HG02840 (cell line): ENCODE results near the gene EFNA5.

ENCODE experiments used
- ATAC-seq: cut with Tn5 transposase; IDR thresholded peaks from one replicate; pipeline ENCODE4 v1.9.1; 2021; ENCODE audit warnings: mild to moderate bottlenecking, moderate library complexity, moderate number of reproducible peaks; ENCODE audit not compliant: unreplicated experiment, low FRiP score

The EFNA5 gene

GRCh38 chr5:107607196-107607595, 63.5 kb downstream of the EFNA5 start:
- no peak for ATAC-seq

DNA sequence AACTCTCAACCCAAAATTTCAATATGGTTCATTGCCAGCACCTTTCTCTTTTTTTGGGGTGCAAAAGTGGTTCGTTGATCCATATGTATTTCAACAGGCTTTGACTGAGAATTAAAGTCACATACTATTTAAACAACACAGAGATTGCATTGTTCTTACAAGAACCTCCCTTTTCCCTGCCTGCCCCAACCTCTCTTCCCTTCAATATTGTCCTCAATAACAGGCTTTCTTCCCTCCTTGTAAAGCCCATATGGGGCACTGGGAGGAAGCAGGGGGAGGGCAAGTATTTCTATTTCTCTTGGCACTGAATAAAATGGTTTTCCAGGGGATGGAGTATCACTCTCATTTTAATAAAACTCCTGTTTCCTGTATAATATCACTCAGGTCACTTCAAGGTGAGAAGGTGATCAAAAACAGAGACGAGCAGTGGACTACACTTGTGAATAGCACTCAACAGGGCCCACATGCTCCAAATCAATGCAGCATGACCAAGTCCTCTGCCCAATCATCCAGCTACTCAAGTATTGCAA, 65.1 kb downstream of the EFNA5 start:
- ATAC-seq = no peak

DNA sequence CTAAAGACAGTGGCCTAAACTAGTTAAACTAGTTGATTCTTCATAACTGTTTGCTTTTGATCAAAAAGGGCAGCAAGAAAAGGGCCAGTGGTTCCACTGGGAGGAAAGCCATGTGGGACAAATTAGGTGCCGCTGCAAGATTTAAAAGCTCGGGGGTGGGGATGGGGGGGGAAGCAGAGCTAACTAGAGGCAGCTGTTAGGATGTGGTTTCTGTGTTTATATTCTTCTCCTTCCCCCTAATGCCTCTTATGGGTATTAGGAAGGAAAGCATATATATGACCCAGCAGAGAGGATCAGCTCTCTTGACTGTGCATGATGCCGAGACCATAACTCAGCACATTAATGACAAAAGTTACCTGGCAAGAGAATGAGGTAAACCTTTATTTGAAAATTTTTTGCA, 65.7 kb downstream of the EFNA5 start:
- no peak for ATAC-seq

GRCh38 chr5:107604146-107604910, 66.4 kb downstream of the EFNA5 start:
- ATAC-seq = no peak

GRCh38 chr5:107603349-107603748, 67.4 kb downstream of the EFNA5 start:
- no peak for ATAC-seq

GRCh38 chr5:107602896-107603295, 67.8 kb downstream of the EFNA5 start:
- ATAC-seq = no peak

DNA sequence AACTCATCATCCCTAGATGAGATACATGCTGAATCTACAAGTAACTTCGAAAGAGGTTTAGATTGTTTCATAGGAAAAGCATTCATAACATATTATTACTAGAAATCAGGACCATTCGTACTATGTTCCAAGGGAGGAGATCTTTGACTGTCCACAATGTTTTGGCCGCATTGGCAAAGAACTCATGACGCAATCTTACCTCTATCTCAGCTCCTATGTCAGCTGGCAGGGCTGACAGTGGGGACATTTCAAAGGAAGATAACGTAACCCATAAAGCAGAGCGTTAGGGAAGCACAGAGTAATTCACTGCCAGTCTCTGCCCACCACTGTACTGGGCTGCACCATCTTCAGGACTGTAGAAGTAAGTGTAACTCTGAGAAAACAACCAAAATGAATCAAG, 69.7 kb downstream of the EFNA5 start:
- no peak for ATAC-seq

DNA sequence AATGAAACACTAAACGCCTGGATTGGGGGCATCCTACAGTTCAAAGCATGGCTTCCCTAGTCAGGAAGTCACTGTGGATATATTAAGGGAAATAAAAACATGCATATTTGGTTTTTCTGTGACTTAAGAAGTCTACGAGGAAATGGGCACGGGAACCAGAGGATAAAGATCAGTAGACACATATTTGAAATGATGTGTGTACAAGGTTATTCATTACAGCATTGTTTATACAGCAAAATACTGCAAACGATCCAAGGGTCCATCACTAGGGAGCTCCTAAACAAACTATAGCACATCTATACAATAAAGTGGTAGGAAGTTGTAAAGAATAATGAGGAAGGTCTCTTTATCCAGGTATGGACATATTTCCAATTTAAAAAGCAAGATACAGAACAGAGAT, 71.8 kb downstream of the EFNA5 start:
- no peak for ATAC-seq

- no peak for ATAC-seq
Measured at GRCh38 chr5:107597803-107598202, 72.9 kb downstream of the EFNA5 start.

- ATAC-seq = no peak
Measured at GRCh38 chr5:107597247-107597646, 73.5 kb downstream of the EFNA5 start.

DNA sequence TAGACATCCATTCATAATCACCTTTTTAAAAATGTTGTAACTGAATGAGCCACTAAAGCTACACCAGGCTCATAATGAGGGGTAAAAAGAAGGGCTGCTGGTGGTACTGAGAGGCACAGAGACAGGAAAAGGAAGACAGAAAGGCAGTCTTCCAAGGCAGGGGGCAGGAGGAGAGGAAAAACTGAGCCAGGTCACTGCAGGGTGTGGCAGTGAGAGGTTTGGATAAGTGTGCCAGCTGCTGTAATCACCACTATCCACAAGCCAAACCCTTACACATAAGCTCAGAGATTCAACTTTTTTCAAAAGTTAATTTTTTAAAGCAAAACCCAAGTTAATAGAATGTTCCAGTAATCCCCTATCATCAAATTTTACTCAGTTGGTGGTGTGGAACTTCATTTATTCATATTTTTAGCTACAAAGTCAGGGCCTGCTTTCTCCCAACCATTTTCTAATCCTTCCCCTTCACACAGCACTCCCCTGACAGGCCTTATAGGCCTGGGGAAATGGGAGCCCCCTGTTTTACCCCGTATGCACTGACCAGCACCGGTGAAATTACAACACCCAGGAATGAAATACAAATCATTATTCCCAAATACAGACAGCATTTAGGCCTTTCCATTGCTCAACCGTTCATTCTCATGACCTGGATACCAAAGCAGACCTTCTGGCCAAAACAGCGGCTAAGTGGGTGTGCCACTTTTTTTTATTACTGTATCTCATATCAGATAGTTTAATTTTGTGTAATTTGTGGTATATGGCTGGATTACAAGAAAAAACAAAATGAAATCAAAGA, 76.3 kb downstream of the EFNA5 start:
- no peak for ATAC-seq

DNA sequence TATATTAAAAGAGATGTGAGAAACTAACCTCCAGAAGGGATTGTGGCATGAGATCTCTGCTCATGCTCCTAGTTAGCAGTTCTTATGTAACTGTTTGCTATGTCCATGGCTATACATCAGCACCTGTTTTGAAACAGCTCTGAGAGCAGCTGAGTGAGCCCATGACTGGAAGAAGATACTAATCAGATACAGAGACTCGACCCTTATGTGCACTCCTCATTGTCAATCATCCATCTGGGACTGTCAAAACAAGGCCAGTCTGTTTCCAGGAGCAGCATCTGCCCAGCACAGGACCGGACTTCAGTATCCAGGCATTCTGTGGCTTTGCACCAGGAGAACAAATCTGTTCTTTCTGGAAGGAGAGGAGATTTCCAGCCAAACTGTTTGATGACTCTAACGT, 77.7 kb downstream of the EFNA5 start:
- ATAC-seq = no peak

DNA sequence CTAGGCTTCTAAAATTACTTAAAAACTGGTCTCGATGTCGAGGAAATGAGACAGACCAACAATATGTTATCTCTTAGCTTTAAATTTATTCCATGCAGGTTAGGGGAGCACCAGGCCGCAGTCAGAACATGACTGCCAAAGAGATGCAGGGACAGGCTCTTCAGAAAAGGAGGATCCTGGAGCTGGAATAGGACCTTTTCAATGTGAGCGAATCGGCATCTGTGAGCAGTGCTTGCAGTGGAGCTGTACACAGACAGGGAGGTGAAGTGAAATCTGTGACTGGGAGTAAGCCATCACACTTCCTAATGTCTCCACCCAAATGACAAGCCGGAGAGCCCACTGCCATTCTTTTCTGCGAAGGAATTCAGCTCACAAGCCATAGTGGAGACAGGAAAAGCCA, 78.2 kb downstream of the EFNA5 start:
- no peak for ATAC-seq

DNA sequence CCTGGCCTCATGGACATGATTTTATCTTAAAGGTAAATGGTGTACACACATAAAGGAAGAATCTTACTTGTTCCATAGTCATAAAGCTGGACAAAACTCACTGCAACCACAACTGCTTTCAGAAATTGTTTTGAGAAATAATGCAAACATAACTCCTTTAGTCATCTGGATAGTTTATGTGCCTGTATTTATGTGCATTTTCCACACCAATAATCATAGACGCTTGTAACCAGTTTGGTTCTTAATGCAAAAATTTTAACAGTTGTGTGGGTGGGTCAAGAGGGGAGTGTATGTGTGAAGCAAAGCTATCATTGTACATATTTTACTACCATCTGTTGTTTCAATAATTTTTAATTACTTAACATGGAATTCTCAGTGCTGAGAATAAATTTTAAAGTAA, 80.1 kb downstream of the EFNA5 start:
- ATAC-seq = no peak

GRCh38 chr5:107589520-107590193, 81.1 kb downstream of the EFNA5 start:
- ATAC-seq = no peak

- no peak for ATAC-seq
Measured at GRCh38 chr5:107582625-107583024, 88.1 kb downstream of the EFNA5 start.

GRCh38 chr5:107580889-107581820, 89.6 kb downstream of the EFNA5 start:
- no peak for ATAC-seq

GRCh38 chr5:107578051-107578635, 92.6 kb downstream of the EFNA5 start:
- no peak for ATAC-seq

DNA sequence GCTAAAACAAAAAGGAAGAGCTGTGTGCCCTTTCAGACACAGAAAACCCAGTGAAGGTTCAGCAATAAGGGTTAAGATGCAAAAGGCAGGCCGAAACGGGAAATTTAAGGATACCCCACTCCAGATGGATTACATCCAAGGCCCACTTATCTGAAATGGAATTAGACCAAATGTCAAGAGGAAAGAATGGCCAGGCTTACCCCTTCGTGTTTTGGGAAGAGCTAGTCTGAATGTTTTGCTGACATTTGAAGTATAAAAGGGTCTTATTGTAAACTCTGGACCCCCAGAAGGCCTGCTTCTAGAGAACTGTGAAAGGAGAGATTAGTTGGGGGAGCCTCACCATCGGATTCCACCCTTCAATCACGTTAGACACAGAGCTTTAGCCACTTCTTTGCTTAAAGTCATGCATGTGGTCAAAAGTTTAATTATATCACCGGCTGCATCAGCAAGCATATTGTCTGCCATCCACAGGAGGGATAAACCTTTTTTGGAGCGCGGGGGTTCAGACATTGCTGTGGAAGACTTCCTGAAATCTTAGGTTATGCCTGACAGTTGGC, 93.3 kb downstream of the EFNA5 start:
- no peak for ATAC-seq
